Bronchial epithelial cell (primary cell): Measurements from ENCODE around the gene WNT7A. TPM values are rescaled to one million over a fixed set of nuclear protein-coding genes. Genes with fewer than 3 reads are reported as not detected.
A peak's percentile ranks its signal among the peaks of the same experiment; 100 is the strongest.
"Not testable (repeated sequence)": the region's sequence is repeated elsewhere in the genome, so short reads cannot be mapped to it uniquely, and the experiment has no call there.

Experiments
- DNase-seq: peaks from one replicate; pipeline ENCODE4 v3.0.0-alpha.2; 2010; ENCODE audit warnings: low read depth
- FAIRE-seq: peaks from 2 replicates; lab custom pipeline; 2011; peaks lifted over from hg19 to GRCh38; lab: Jason Lieb, UNC
- H3K27me3 ChIP-seq: 2 replicates; pipeline ENCODE4 v1.5.1; 2011; ENCODE audit warnings: low read length; ENCODE audit not compliant: control insufficient read depth, insufficient read depth
- H3K36me3 ChIP-seq: 2 replicates; pipeline ENCODE4 v1.5.1; 2011; ENCODE audit warnings: low read length; ENCODE audit not compliant: control insufficient read depth, insufficient read depth
- H3K4me3 ChIP-seq: 2 replicates; pipeline ENCODE4 v1.5.1; 2011; ENCODE audit warnings: mild to moderate bottlenecking, low read depth, low read length, control low read depth
- CTCF ChIP-seq: IDR thresholded peaks from 2 replicates; pipeline ENCODE4 v1.5.1; 2011; ENCODE audit warnings: mild to moderate bottlenecking, moderate library complexity, low read length, control low read depth, inconsistent platforms; ENCODE audit not compliant: insufficient read depth, severe bottlenecking
- total RNA-seq: library from RNA; depleted of rRNA; stranded (reverse); fragments of >200 nt; gene quantifications from 2 replicates; pipeline ENCODE4 v1.2.1, GENCODE V29; 2014

WNT7A gene
- total RNA-seq, 1 donor from 2014 or later, result 13.4 TPM

GRCh38 chr3:13860001-13860400, 19.9 kb downstream of the WNT7A start:
- TF ChIP-seq CTCF, result no peak
- H3K4me3 ChIP-seq, result no peak overlapping the region
- FAIRE-seq, result no peak
- H3K36me3 ChIP-seq, result peaks cover 2% of the 10 kb centered on the region
- no peaks in the 10 kb centered on the region for H3K27me3 ChIP-seq
- DNase-seq, result peak; percentile 60

GRCh38 chr3:13858768-13859520, 20.9 kb downstream of the WNT7A start:
- H3K4me3 ChIP-seq, result no peak overlapping the region
- DNase-seq (no peak), FAIRE-seq (no peak)
- H3K27me3 ChIP-seq, result no peaks in the 10 kb centered on the region
- TF ChIP-seq CTCF, result no peak
- peaks cover 4% of the 10 kb centered on the region for H3K36me3 ChIP-seq

GRCh38 chr3:13857702-13858380, 22.0 kb downstream of the WNT7A start:
- H3K36me3 ChIP-seq, result peaks cover 5% of the 10 kb centered on the region
- FAIRE-seq (peak; percentile 73), DNase-seq (peak; percentile 90)
- H3K4me3 ChIP-seq, result no peak overlapping the region
- H3K27me3 ChIP-seq, result no peaks in the 10 kb centered on the region
- no peak for TF ChIP-seq CTCF

GRCh38 chr3:13856628-13857027, 23.2 kb downstream of the WNT7A start:
- FAIRE-seq, H3K4me3 ChIP-seq, DNase-seq, H3K27me3 ChIP-seq, H3K36me3 ChIP-seq: not testable (repeated sequence)

- no peak for FAIRE-seq
- H3K4me3 ChIP-seq, result no peak overlapping the region
- no peak for DNase-seq
- no peak for TF ChIP-seq CTCF
- peaks cover 4% of the 10 kb centered on the region for H3K36me3 ChIP-seq
- H3K27me3 ChIP-seq, result no peaks in the 10 kb centered on the region
Observed at GRCh38 chr3:13856006-13856405, 23.9 kb downstream of the WNT7A start.

- DNase-seq (no peak), FAIRE-seq (no peak)
- TF ChIP-seq CTCF, result no peak
- Histone ChIP-seq H3K27me3 (no peaks in the 10 kb centered on the region), H3K36me3 (peaks cover 4% of the 10 kb centered on the region), H3K4me3 (no peak overlapping the region)
Observed at GRCh38 chr3:13854492-13854891, 25.4 kb downstream of the WNT7A start.
